GM23338 (cell line): ENCODE results near the gene STK16. TPM values are rescaled to one million over a fixed set of nuclear protein-coding genes. Genes with fewer than 3 reads are reported as not detected.

Experiments used
- ATAC-seq: fragments of 200-7000 bp; cut with Tn5 transposase; 3 replicates; pipeline ENCODE4 v1.9.1; 2020
- DNase-seq: peaks from one replicate; pipeline ENCODE4 v3.0.0-alpha.2; 2015; ENCODE audit warnings: low spot score
- H2AFZ ChIP-seq: fragments of 200-600 bp; sonication (generic); 2 replicates; pipeline ENCODE4 v1.8.0; 2016; ENCODE audit warnings: antibody characterized with exemption, mild to moderate bottlenecking, moderate library complexity
- H3F3A ChIP-seq: fragments of 200-600 bp; sonication (generic); replicated peaks from 2 replicates; pipeline ENCODE4 v1.8.0; 2017; ENCODE audit warnings: antibody characterized with exemption, mixed run types, low read depth
- H3K27ac ChIP-seq: fragments of 200-600 bp; sonication (generic); 2 replicates; pipeline ENCODE4 v1.6.1; 2016; ENCODE audit warnings: low read depth
- H3K27me3 ChIP-seq: fragments of 200-600 bp; sonication (generic); 2 replicates; pipeline ENCODE4 v1.8.0; 2016; ENCODE audit warnings: mild to moderate bottlenecking, mixed run types, moderate library complexity; ENCODE audit not compliant: insufficient read depth
- H3K36me3 ChIP-seq: fragments of 200-600 bp; sonication (generic); 2 replicates; pipeline ENCODE4 v1.8.0; 2016; ENCODE audit warnings: mild to moderate bottlenecking; ENCODE audit not compliant: insufficient read depth
- H3K4me1 ChIP-seq: fragments of 200-600 bp; sonication (generic); 2 replicates; pipeline ENCODE4 v1.8.0; 2016; ENCODE audit warnings: mild to moderate bottlenecking, moderate library complexity; ENCODE audit not compliant: insufficient read depth
- H3K4me2 ChIP-seq: fragments of 200-600 bp; sonication (generic); 2 replicates; pipeline ENCODE4 v1.7.1; 2017; ENCODE audit warnings: mixed run types
- H3K4me3 ChIP-seq: fragments of 200-600 bp; sonication (generic); 2 replicates; pipeline ENCODE4 v1.6.1; 2016; ENCODE audit warnings: mixed run types
- H3K79me2 ChIP-seq: fragments of 200-600 bp; sonication (generic); replicated peaks from 2 replicates; pipeline ENCODE4 v1.8.0; 2017; ENCODE audit warnings: mild to moderate bottlenecking; ENCODE audit not compliant: insufficient read depth
- H3K9me2 ChIP-seq: fragments of 200-600 bp; sonication (generic); 2 replicates; pipeline ENCODE4 v1.8.0; 2017; ENCODE audit not compliant: insufficient read depth
- H4K20me1 ChIP-seq: fragments of 200-600 bp; sonication (generic); replicated peaks from 2 replicates; pipeline ENCODE4 v1.8.0; 2017; ENCODE audit warnings: mild to moderate bottlenecking; ENCODE audit not compliant: insufficient read depth
- H3K27ac Mint-ChIP-seq: 2 replicates; pipeline ENCODE4 v1.8.0; 2020; ENCODE audit warnings: inconsistent platforms, mild to moderate bottlenecking, moderate library complexity, mixed read lengths
- H3K27me3 Mint-ChIP-seq: 3 replicates; pipeline ENCODE4 v1.8.0; 2022; ENCODE audit warnings: low read depth, mild to moderate bottlenecking, moderate library complexity, mixed read lengths, inconsistent platforms; ENCODE audit not compliant: insufficient read depth, poor library complexity
- H3K36me3 Mint-ChIP-seq: 3 replicates; pipeline ENCODE4 v1.8.0; 2021; ENCODE audit warnings: low read depth, mild to moderate bottlenecking, inconsistent platforms, moderate library complexity, mixed read lengths
- H3K4me1 Mint-ChIP-seq: 3 replicates; pipeline ENCODE4 v1.8.0; 2020; ENCODE audit warnings: mild to moderate bottlenecking, inconsistent platforms, mixed read lengths
- H3K4me3 Mint-ChIP-seq: 3 replicates; pipeline ENCODE4 v1.8.0; 2021; ENCODE audit warnings: moderate library complexity, mild to moderate bottlenecking, inconsistent platforms, mixed read lengths
- H3K9me3 Mint-ChIP-seq: 3 replicates; pipeline ENCODE4 v1.8.0; 2020; ENCODE audit warnings: moderate library complexity, mild to moderate bottlenecking, inconsistent platforms, mixed read lengths
- EZH2 ChIP-seq: fragments of 200-600 bp; sonication (generic); IDR thresholded peaks from one replicate; pipeline ENCODE4 v1.8.0; 2017; ENCODE audit warnings: antibody characterized with exemption, mild to moderate bottlenecking, low read depth; ENCODE audit not compliant: unreplicated experiment
- JUNB ChIP-seq: IDR thresholded peaks from one replicate; pipeline ENCODE4 v1.6.1; 2016; ENCODE audit warnings: antibody characterized with exemption; ENCODE audit not compliant: unreplicated experiment
- POLR2AphosphoS5 ChIP-seq: IDR thresholded peaks from 2 replicates; pipeline ENCODE4 v1.6.1; 2016; ENCODE audit warnings: antibody characterized with exemption, low read depth
- REST ChIP-seq: IDR thresholded peaks from one replicate; pipeline ENCODE4 v1.6.1; 2018; ENCODE audit warnings: antibody characterized with exemption; ENCODE audit not compliant: unreplicated experiment
- STAT1 ChIP-seq: IDR thresholded peaks from one replicate; pipeline ENCODE4 v1.6.1; 2016; ENCODE audit warnings: antibody characterized with exemption; ENCODE audit not compliant: unreplicated experiment
- ZNF114 ChIP-seq: fragments of 250-450 bp; sonication (Bioruptor Pico); IDR thresholded peaks from 2 replicates; pipeline ENCODE4 v1.5.0; 2020; ENCODE audit warnings: mild to moderate bottlenecking, moderate library complexity
- ZNF462 ChIP-seq: fragments of 250-450 bp; sonication (Bioruptor Pico); IDR thresholded peaks from 2 replicates; pipeline ENCODE4 v1.5.0; 2020; ENCODE audit warnings: mild to moderate bottlenecking, moderate library complexity
- polyA plus RNA-seq: library from polyadenylated mRNA; unstranded; fragments of >200 nt; fragmentation: Nextera tagmentation; extraction: Ambion mirVana; gene quantifications from 2 replicates; pipeline ENCODE4 v1.2.1, GENCODE V29; 2016
- total RNA-seq: library from RNA; depleted of rRNA; stranded (reverse); fragments of >200 nt; shearing (Covaris generic); gene quantifications from 2 replicates; pipeline ENCODE4 v1.2.3, GENCODE V29; 2014

STK16 gene
- total and polyA plus RNA-seq, 2 experiments from 2014 or later, result 3.1 to 17.0 TPM

- Mint-ChIP-seq H3K4me1 (peaks cover 31% of the 10 kb centered on the region), H3K4me3 (peak overlapping the region; percentile 85), H3K27me3 (peaks cover 13% of the 10 kb centered on the region), H3K36me3 (peaks cover 11% of the 10 kb centered on the region; the same call in 2 of the 3 replicates), H3K27ac (peak overlapping the region; percentile 61), H3K9me3 (no peaks in the 10 kb centered on the region)
- ATAC-seq (no peak), DNase-seq (no peak)
- Histone ChIP-seq H2AFZ (peak overlapping the region; percentile 72), H3F3A (no peaks in the 10 kb centered on the region), H3K4me3 (peak overlapping the region; percentile 83), H3K4me1 (peaks cover 23% of the 10 kb centered on the region), H3K79me2 (no peaks in the 10 kb centered on the region), H3K4me2 (peak overlapping the region; percentile 95), H3K9me2 (no peaks in the 10 kb centered on the region), H3K36me3 (no peaks in the 10 kb centered on the region; the same call in 1 of the 2 replicates), H3K27ac (no peak overlapping the region), H4K20me1 (no peaks in the 10 kb centered on the region), H3K27me3 (no peaks in the 10 kb centered on the region)
- no peak for TF ChIP-seq POLR2AphosphoS5
- no peak for TF ChIP-seq STAT1
- no peak for TF ChIP-seq EZH2
- no peak for TF ChIP-seq JUNB
- no peak for TF ChIP-seq ZNF114 (CRISPR knock-in tag)
- TF ChIP-seq REST, result no peak
These were observed 34.7 kb downstream of the STK16 start for GRCh38 chr2:219279916-219280516.

- H2AFZ ChIP-seq, result no peak overlapping the region
- H3K4me2 ChIP-seq, result no peak overlapping the region
- ATAC-seq (no peak), DNase-seq (no peak)
- no peaks in the 10 kb centered on the region for H3K27me3 ChIP-seq
- Mint-ChIP-seq H3K9me3 (no peaks in the 10 kb centered on the region), H3K4me1 (peaks cover 35% of the 10 kb centered on the region), H3K27me3 (peaks cover 13% of the 10 kb centered on the region), H3K27ac (no peak overlapping the region), H3K36me3 (peaks cover 11% of the 10 kb centered on the region; the same call in 2 of the 3 replicates), H3K4me3 (peak overlapping the region; percentile 85)
- no peak overlapping the region for H3K4me3 ChIP-seq
- no peaks in the 10 kb centered on the region for H3K9me2 ChIP-seq
- no peak overlapping the region for H3K27ac ChIP-seq
- H3K4me1 ChIP-seq, result peaks cover 26% of the 10 kb centered on the region
- no peaks in the 10 kb centered on the region for H4K20me1 ChIP-seq
- H3K79me2 ChIP-seq, result no peaks in the 10 kb centered on the region
- H3F3A ChIP-seq, result no peaks in the 10 kb centered on the region
- no peaks in the 10 kb centered on the region; the same call in 1 of the 2 replicates for H3K36me3 ChIP-seq
- TF ChIP-seq ZNF462 (CRISPR knock-in tag) (no peak), REST (no peak), ZNF114 (CRISPR knock-in tag) (no peak)
These were observed 35.4 kb downstream of the STK16 start for GRCh38 chr2:219280651-219281050.
